ENCODE measurements around the gene ARMC6. TPM values are rescaled to one million over a fixed set of nuclear protein-coding genes. Genes with fewer than 3 reads are reported as not detected.

ARMC6 gene
- total RNA-seq, 4 donors from 2014 or later = 15.9 to 24.0 (median 19.2) TPM

GRCh38 chr19:18989316-18989715 is 44.1 kb upstream of the ARMC6 start:
- no peak overlapping the region for H3K27ac ChIP-seq
- TF ChIP-seq CTCF (IDR thresholded peaks at IDR 0.05) (no peak), POLR2A (IDR thresholded peaks at IDR 0.05) (no peak), EP300 (IDR thresholded peaks at IDR 0.05) (no peak), POLR2AphosphoS5 (IDR thresholded peaks at IDR 0.05) (no peak)
- no peak overlapping the region for H3K4me3 ChIP-seq
- ATAC-seq = no peak
- H3K4me1 ChIP-seq = peaks cover 0 to 14% (median 0%) of the 10 kb centered on the region in 3 donors
- H3K9me3 ChIP-seq = no peaks in the 10 kb centered on the region
- 41% methylated on average over 3 of the region's 10 CpGs; no CpG with 5 or more reads in 1 of the 2 donors for WGBS, 2 donors (ENCODE audit: low coverage in 1 of 2)
- peaks cover 28% of the 10 kb centered on the region for H3K27me3 ChIP-seq
- peaks cover 0 to 44% of the 10 kb centered on the region in 2 donors for H3K36me3 ChIP-seq

GRCh38 chr19:18990128-18990708 is 43.2 kb upstream of the ARMC6 start:
- H3K27ac ChIP-seq = no peak overlapping the region
- H3K9me3 ChIP-seq = no peaks in the 10 kb centered on the region
- H3K4me3 ChIP-seq = no peak overlapping the region
- H3K27me3 ChIP-seq = peaks cover 21% of the 10 kb centered on the region
- H3K36me3 ChIP-seq = peaks cover 0 to 53% of the 10 kb centered on the region in 2 donors
- no peak for ATAC-seq
- peaks cover 0 to 14% (median 0%) of the 10 kb centered on the region in 3 donors for H3K4me1 ChIP-seq
- no CpG with 5 or more reads among the region's 5 CpGs for WGBS, 2 donors (ENCODE audit: low coverage in 1 of 2)
- no peak for TF ChIP-seq POLR2AphosphoS5 (IDR thresholded peaks at IDR 0.05)
- no peak for TF ChIP-seq POLR2A (IDR thresholded peaks at IDR 0.05)
- no peak for TF ChIP-seq EP300 (IDR thresholded peaks at IDR 0.05)
- no peak for TF ChIP-seq CTCF (IDR thresholded peaks at IDR 0.05)

- no peak for TF ChIP-seq CTCF (IDR thresholded peaks at IDR 0.05)
- 50 to 81% methylated on average over 5 to 13 of the region's 16 CpGs for WGBS, 2 donors (ENCODE audit: low coverage in 1 of 2)
- peaks cover 0 to 15% (median 0%) of the 10 kb centered on the region in 3 donors for H3K4me1 ChIP-seq
- ATAC-seq = no peak
- no peak overlapping the region for H3K4me3 ChIP-seq
- H3K36me3 ChIP-seq = peaks cover 0 to 61% of the 10 kb centered on the region in 2 donors
- no peaks in the 10 kb centered on the region for H3K9me3 ChIP-seq
- H3K27ac ChIP-seq = no peak overlapping the region
- peaks cover 14% of the 10 kb centered on the region for H3K27me3 ChIP-seq
These were observed 42.4 kb upstream of the ARMC6 start for GRCh38 chr19:18991006-18991405.

- 95 to 100% methylated on average over 3 to 7 of the region's 14 CpGs for WGBS, 2 donors (ENCODE audit: low coverage in 1 of 2)
- Histone ChIP-seq H3K27me3 (peaks cover 12% of the 10 kb centered on the region), H3K27ac (no peak overlapping the region), H3K4me1 (peaks cover 0 to 14% (median 0%) of the 10 kb centered on the region in 3 donors), H3K4me3 (no peak overlapping the region), H3K9me3 (no peaks in the 10 kb centered on the region), H3K36me3 (peaks cover 0 to 65% of the 10 kb centered on the region in 2 donors)
- TF ChIP-seq POLR2A (IDR thresholded peaks at IDR 0.05) (no peak), CTCF (IDR thresholded peaks at IDR 0.05) (no peak), POLR2AphosphoS5 (IDR thresholded peaks at IDR 0.05) (no peak), EP300 (IDR thresholded peaks at IDR 0.05) (no peak)
- no peak for ATAC-seq
These were observed 41.9 kb upstream of the ARMC6 start for GRCh38 chr19:18991468-18991867.

- ATAC-seq = no peak
- TF ChIP-seq POLR2A (IDR thresholded peaks at IDR 0.05) (no peak), CTCF (IDR thresholded peaks at IDR 0.05) (no peak), EP300 (IDR thresholded peaks at IDR 0.05) (no peak), POLR2AphosphoS5 (IDR thresholded peaks at IDR 0.05) (no peak)
- WGBS, 2 donors (ENCODE audit: low coverage in 1 of 2) = 82 to 87% methylated on average over 2 to 4 of the region's 8 CpGs
- Histone ChIP-seq H3K36me3 (peaks cover 0 to 78% of the 10 kb centered on the region in 2 donors), H3K9me3 (no peaks in the 10 kb centered on the region), H3K4me1 (peaks cover 0 to 11% (median 0%) of the 10 kb centered on the region in 3 donors), H3K27ac (no peak overlapping the region), H3K4me3 (no peak overlapping the region), H3K27me3 (peaks cover 4% of the 10 kb centered on the region)
These were observed 40.7 kb upstream of the ARMC6 start for GRCh38 chr19:18992696-18993095.

Data from gastroesophageal sphincter (tissue), 4 donors.